H1 (cell line): ENCODE measurements around the gene AEBP1. TPM values are rescaled to one million over a fixed set of nuclear protein-coding genes. Genes with fewer than 3 reads are reported as not detected.

Source experiments
- EP300 ChIP-seq, 2 experiments: IDR thresholded peaks; 1 replicate in 1 of 2; 2 replicates in 1 of 2; pipeline ENCODE4 v1.6.1; 2011 to 2012; ENCODE audit warnings: low read depth in 2 of 2, low read length in 2 of 2, mild to moderate bottlenecking in 2 of 2, borderline replicate concordance in 1 of 2, inconsistent platforms in 1 of 2, moderate library complexity in 1 of 2
- SIN3A ChIP-seq, 2 experiments: IDR thresholded peaks in 1 of 2; conservative IDR thresholded peaks in 1 of 2; 2 replicates each; pipeline ENCODE4 v1.6.1; 2011 to 2012; ENCODE audit warnings: low read length in 2 of 2, improper control_type of control experiment in 1 of 2, low read depth in 1 of 2, mild to moderate bottlenecking in 1 of 2
- polyA plus RNA-seq, 7 experiments: library from polyadenylated mRNA; depleted of rRNA in 3 of 7; stranded (reverse) in 5 of 7; unstranded in 2 of 7; fragments of >200 nt in 5 of 7; fragments of 200-250 nt in 2 of 7; gene quantifications; 1 replicate in 5 of 7; 2 replicates in 1 of 7; 4 replicates in 1 of 7; pipeline versions ENCODE4 v1.2.1 to v1.2.3, GENCODE V29; 2011 to 2013; ENCODE audit warnings: missing spikeins in 2 of 7, mixed read lengths in 2 of 7
- total RNA-seq: library from RNA; stranded (reverse); fragmentation: NEBNext Ultra II Directional; extraction: Animal tissue kit (Norgen Biotek cat#: 25700); gene quantifications from 2 replicates; pipeline ENCODE4 v1.2.1, GENCODE V29; 2021

Gene AEBP1
- total and polyA plus RNA-seq, 2 of the 8 experiments (the other 6 are each of a cell fraction or from before 2014, with no cell fraction given) = 10.4 to 41.2 TPM

DNA sequence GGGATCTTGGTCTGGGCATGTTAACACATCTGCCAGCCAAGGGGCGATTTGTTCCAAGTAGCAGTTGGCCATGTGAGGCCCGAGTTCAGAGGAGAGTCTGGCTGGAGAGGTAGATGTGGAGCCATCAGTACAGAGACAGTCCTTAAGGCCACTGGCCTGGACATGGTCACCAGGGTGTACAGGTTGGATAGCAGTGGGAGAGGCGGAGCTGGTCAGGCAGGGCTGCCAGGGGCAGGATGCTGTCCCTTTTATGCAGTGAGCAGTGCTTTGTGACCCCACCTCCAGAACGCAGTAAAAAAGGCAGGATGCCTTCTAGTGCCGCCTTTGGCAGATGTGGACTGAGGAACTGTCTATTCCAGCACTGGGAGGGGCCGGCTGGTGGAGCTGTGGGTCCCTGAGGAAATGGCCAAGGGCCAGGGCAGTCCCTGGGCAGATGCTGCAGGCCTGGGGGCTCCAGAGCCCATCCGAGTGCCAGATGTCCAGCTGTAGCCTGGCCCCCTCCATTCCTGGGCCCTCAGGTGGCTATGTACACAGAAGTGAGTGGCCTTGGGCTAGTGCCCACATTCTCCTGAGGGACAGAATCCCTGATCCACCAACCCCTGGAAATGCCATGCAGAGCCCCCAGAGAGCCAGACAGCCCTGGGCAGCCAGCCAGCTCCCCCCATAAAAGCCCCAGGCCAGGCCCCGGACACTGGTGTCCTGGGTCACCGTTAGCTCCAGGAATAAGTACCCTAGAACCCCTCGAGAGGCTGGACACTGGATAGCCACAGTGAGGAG lies 54.1 kb downstream of the AEBP1 start (continued):
- TF ChIP-seq SIN3A (conservative IDR thresholded peaks at IDR 0.05 in 1 of 2, IDR thresholded peaks at IDR 0.05 in 1 of 2; ENCODE audit: low read depth in 1 of 2, low read length in 2 of 2) = no peak
- no peak for TF ChIP-seq EP300 (IDR thresholded peaks at IDR 0.05; ENCODE audit: borderline replicate concordance in 1 of 2, low read depth in 2 of 2, low read length in 2 of 2)
